ENCODE measurements around the gene RNF207. TPM values are rescaled to one million over a fixed set of nuclear protein-coding genes. Genes with fewer than 3 reads are reported as not detected.

The RNF207 gene
- total and polyA plus RNA-seq, 2 of the 13 experiments (the other 11 are each of a cell fraction or from before 2014, with no cell fraction given), result 9.8 to 15.9 TPM

- peaks cover 12% of the 10 kb centered on the region; the same call in 1 of the 2 replicates for H4K20me1 ChIP-seq (ENCODE audit: insufficient read depth, low read length)
- FAIRE-seq, result no peak
- H3K4me2 ChIP-seq (ENCODE audit: low read depth, low read length), result no peak overlapping the region
- in situ Hi-C loops (cut with HindIII; ENCODE audit: extremely low pct_ligation_motif_present, low pct_unique_long_range_greater_than_20kb), result no loop called here
- H3K27me3 ChIP-seq (ENCODE audit: control insufficient read depth in 1 of 2, insufficient read depth in 2 of 2, low read length in 2 of 2), result peaks cover 5 to 34% of the 10 kb centered on the region in 2 experiments
- ATAC-seq, result no peak
- CTCF ChIA-PET (ENCODE audit: low intra/inter-chr PET ratio, low total read pairs), result no interaction called here
- H3K4me3 ChIP-seq (replicated peaks in 1 of 3; ENCODE audit: insufficient read depth in 1 of 3, low read depth in 2 of 3, low read length in 3 of 3), result no peak overlapping the region
- BruUV-seq (replicated peaks), result no TSS peak
- no peak for DNase-seq (ENCODE audit: low spot score)
- H3K36me3 ChIP-seq (replicated peaks in 1 of 2; ENCODE audit: control insufficient read depth in 1 of 2, insufficient read depth in 2 of 2, low read length in 2 of 2), result no peaks in the 10 kb centered on the region
- H3K79me2 ChIP-seq (ENCODE audit: insufficient read depth, low read length), result no peaks in the 10 kb centered on the region
- TF ChIP-seq ARID4A (CRISPR knock-in tag; IDR thresholded peaks at IDR 0.05; ENCODE audit: borderline replicate concordance) (no peak), TOE1 (CRISPR knock-in tag; IDR thresholded peaks at IDR 0.05) (no peak), JUND (CRISPR knock-in tag; IDR thresholded peaks at IDR 0.05) (no peak), EHMT2 (IDR thresholded peaks at IDR 0.05; ENCODE audit: borderline replicate concordance, low read depth, low read length) (no peak), ZKSCAN8 (CRISPR knock-in tag; IDR thresholded peaks at IDR 0.05; ENCODE audit: borderline replicate concordance) (no peak), ZNF232 (CRISPR knock-in tag; IDR thresholded peaks at IDR 0.05; ENCODE audit: borderline replicate concordance) (no peak), MBD4 (IDR thresholded peaks at IDR 0.05; ENCODE audit: borderline replicate concordance, low read length) (no peak), THYN1 (CRISPR knock-in tag; IDR thresholded peaks at IDR 0.05; ENCODE audit: borderline replicate concordance, low read depth) (no peak), ELF4 (CRISPR knock-in tag; IDR thresholded peaks at IDR 0.05; ENCODE audit: borderline replicate concordance) (no peak), REL (CRISPR knock-in tag; conservative IDR thresholded peaks at IDR 0.05) (no peak), TP53 (CRISPR knock-in tag; conservative IDR thresholded peaks at IDR 0.05) (no peak), ZNF30 (CRISPR knock-in tag; IDR thresholded peaks at IDR 0.05) (no peak), ZNF33A (CRISPR knock-in tag; IDR thresholded peaks at IDR 0.05; ENCODE audit: borderline replicate concordance) (no peak)
- POLR2A ChIA-PET, result no interaction called here
- no peaks in the 10 kb centered on the region for H3K9me3 ChIP-seq (ENCODE audit: low read length)
- intact Hi-C loops (cut with micrococcal nuclease; ENCODE audit: unreplicated experiment), result no loop called here
- H3K4me1 ChIP-seq (ENCODE audit: insufficient read depth, low read length), result peaks cover 6% of the 10 kb centered on the region; the same call in 1 of the 2 replicates
- H3K27ac ChIP-seq (ENCODE audit: extremely low read length, insufficient read depth, low read length), result no peak overlapping the region
- no peak overlapping the region for H3K9ac ChIP-seq (ENCODE audit: insufficient read depth, low read depth, low read length)
- WGBS (ENCODE audit: low lambda C conversion rate), result 33% methylated on average over 13 of the region's 18 CpGs
- H2AFZ ChIP-seq (ENCODE audit: low read length), result no peak overlapping the region
These were observed 28.1 kb upstream of the RNF207 start for GRCh38 chr1:6177681-6178380.
